ENCODE measurements around the gene PHIP. TPM values are rescaled to one million over a fixed set of nuclear protein-coding genes. Genes with fewer than 3 reads are reported as not detected.

PHIP gene
- total RNA-seq, 1 donor from 2014 or later = 14.6 TPM

DNA sequence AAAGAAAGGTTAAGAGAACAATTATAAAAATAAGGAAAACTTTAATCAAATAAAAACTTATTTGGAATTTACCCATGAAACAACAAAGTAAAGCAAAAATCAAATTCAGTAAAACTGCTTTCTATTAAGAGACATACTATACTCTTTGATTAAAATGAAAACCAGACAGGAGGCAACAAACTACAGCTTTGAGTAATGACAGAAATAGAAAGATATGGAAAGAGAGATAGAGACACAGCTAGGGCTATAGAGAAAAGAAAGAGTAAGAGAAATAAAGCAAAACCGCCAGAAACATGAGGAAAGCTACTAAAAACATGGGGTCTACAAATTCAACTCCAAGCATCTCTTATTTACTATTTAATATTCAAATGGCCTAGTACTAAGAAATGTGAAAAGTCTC, 67.6 kb downstream of the PHIP start:
- DNase-seq (ENCODE audit: low read depth) = no peak
- no peak overlapping the region for H3K4me3 ChIP-seq (ENCODE audit: low read depth, low read length)
- no peaks in the 10 kb centered on the region for H3K27me3 ChIP-seq (ENCODE audit: control insufficient read depth, insufficient read depth, low read length)
- TF ChIP-seq, protein P1, sequence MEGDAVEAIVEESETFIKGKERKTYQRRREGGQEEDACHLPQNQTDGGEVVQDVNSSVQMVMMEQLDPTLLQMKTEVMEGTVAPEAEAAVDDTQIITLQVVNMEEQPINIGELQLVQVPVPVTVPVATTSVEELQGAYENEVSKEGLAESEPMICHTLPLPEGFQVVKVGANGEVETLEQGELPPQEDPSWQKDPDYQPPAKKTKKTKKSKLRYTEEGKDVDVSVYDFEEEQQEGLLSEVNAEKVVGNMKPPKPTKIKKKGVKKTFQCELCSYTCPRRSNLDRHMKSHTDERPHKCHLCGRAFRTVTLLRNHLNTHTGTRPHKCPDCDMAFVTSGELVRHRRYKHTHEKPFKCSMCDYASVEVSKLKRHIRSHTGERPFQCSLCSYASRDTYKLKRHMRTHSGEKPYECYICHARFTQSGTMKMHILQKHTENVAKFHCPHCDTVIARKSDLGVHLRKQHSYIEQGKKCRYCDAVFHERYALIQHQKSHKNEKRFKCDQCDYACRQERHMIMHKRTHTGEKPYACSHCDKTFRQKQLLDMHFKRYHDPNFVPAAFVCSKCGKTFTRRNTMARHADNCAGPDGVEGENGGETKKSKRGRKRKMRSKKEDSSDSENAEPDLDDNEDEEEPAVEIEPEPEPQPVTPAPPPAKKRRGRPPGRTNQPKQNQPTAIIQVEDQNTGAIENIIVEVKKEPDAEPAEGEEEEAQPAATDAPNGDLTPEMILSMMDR (IDR thresholded peaks at IDR 0.05; ENCODE audit: insufficient read depth, low read length, poor library complexity, severe bottlenecking) = no peak
- no peaks in the 10 kb centered on the region for H3K36me3 ChIP-seq (ENCODE audit: control insufficient read depth, insufficient read depth, low read length)

DNA sequence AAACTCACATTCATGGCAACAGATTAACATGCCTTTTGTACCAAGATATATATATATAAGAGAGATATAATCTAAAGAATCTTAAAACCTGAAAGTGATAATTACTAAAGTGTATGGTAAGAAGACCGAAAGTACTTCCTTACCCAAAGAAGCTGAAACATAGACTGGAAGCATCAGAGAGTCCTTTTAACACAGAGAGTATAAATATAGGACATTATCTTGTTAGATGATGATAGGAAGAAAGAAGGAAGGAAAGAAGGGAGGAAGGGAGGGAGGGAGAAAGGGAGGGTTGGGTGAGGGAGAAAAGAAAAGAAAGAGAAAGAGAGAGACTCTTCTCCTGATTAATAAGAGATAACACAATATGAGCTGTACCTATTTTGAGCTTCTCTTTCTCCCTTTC, 68.2 kb downstream of the PHIP start:
- Histone ChIP-seq H3K27me3 (ENCODE audit: control insufficient read depth, insufficient read depth, low read length) (no peaks in the 10 kb centered on the region), H3K36me3 (ENCODE audit: control insufficient read depth, insufficient read depth, low read length) (no peaks in the 10 kb centered on the region), H3K4me3 (ENCODE audit: low read depth, low read length) (no peak overlapping the region)
- TF ChIP-seq, protein P1 (IDR thresholded peaks at IDR 0.05; ENCODE audit: insufficient read depth, low read length, poor library complexity, severe bottlenecking) = no peak
- no peak for DNase-seq (ENCODE audit: low read depth)

DNA sequence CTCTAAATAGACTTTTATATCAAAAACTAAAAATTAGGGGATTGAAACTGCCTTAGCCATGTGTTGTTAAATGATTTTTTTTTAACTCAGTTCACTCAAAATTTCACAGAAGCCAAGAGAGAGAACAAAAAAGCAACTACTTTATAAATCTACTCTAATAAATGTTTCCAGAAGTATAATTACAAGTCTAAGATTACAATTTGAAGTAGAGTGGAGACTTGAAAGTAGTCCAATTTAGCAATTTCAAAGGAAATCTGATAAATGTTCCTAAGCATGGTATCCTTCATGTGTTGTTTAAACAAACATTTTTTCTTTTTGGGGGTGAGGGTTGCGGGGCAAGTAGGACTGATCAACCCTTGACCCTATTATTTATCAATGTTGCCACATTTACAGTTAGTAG, 72.6 kb downstream of the PHIP start:
- Histone ChIP-seq H3K4me3 (ENCODE audit: low read depth, low read length) (no peak overlapping the region), H3K27me3 (ENCODE audit: control insufficient read depth, insufficient read depth, low read length) (no peaks in the 10 kb centered on the region), H3K36me3 (ENCODE audit: control insufficient read depth, insufficient read depth, low read length) (no peaks in the 10 kb centered on the region)
- DNase-seq (ENCODE audit: low read depth) = no peak
- TF ChIP-seq, protein P1 (IDR thresholded peaks at IDR 0.05; ENCODE audit: insufficient read depth, low read length, poor library complexity, severe bottlenecking) = no peak

DNA sequence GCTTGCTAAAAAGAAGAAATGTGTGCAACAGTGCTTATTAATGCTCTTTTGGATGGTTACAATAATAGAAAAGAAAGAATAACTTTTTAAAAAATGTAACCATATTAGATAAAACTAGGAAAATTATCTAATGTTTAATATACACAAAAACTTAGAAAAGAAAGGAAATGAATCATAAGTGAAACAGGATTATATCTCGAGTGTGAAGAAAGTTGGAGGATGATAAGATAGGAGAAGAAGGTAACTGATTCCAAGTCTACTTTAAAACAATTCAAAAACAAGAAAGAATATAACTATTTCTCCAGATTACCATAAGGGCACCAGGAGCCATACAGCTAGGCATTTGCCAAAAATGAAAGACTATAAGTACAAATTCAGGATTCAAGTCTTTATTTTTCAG, 73.0 kb downstream of the PHIP start:
- DNase-seq (ENCODE audit: low read depth) = no peak
- Histone ChIP-seq H3K27me3 (ENCODE audit: control insufficient read depth, insufficient read depth, low read length) (no peaks in the 10 kb centered on the region), H3K4me3 (ENCODE audit: low read depth, low read length) (no peak overlapping the region), H3K36me3 (ENCODE audit: control insufficient read depth, insufficient read depth, low read length) (no peaks in the 10 kb centered on the region)
- TF ChIP-seq, protein P1 (IDR thresholded peaks at IDR 0.05; ENCODE audit: insufficient read depth, low read length, poor library complexity, severe bottlenecking) = no peak

DNA sequence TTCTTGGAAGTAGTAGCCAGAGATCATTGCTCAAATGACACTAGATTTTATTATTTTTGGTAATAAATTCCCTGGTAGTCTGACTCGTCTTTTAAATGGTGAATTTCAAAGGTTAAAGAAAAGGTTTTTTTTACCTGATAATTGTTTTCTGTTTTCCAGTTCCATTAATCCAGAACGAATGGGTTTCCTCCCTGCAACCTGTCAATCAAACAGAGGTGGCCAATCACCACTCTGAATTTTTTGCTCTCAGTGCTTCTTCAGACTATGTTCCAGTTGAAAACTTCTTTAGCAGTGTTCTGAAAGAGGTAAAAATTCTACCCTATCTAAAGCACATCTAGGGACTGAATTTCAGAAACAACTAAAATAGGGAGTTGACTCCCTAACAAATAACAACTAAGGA, 73.8 kb downstream of the PHIP start:
- no peak for DNase-seq (ENCODE audit: low read depth)
- no peak overlapping the region for H3K4me3 ChIP-seq (ENCODE audit: low read depth, low read length)
- no peaks in the 10 kb centered on the region for H3K27me3 ChIP-seq (ENCODE audit: control insufficient read depth, insufficient read depth, low read length)
- no peaks in the 10 kb centered on the region for H3K36me3 ChIP-seq (ENCODE audit: control insufficient read depth, insufficient read depth, low read length)
- TF ChIP-seq, protein P1 (IDR thresholded peaks at IDR 0.05; ENCODE audit: insufficient read depth, low read length, poor library complexity, severe bottlenecking) = no peak

DNA sequence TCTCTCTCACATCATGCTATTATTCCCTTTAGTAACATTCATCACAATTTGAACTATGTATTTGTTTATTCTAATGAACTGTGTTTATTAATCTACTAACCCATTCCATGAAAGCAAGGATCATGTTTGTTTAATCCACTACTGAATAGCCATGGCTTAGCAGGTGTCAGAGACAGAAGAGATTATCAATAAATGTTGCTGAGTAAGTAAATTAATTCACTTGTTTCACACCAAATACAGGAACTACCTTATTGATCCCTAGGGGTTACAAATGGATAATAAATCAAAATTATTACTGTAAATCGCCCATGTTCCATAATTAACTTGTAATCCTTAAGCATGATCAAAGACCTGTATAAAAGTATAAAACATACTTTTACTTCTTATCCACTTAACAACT, 76.6 kb downstream of the PHIP start:
- H3K36me3 ChIP-seq (ENCODE audit: control insufficient read depth, insufficient read depth, low read length) = no peaks in the 10 kb centered on the region
- no peak for DNase-seq (ENCODE audit: low read depth)
- TF ChIP-seq, protein P1 (IDR thresholded peaks at IDR 0.05; ENCODE audit: insufficient read depth, low read length, poor library complexity, severe bottlenecking) = no peak
- no peaks in the 10 kb centered on the region for H3K27me3 ChIP-seq (ENCODE audit: control insufficient read depth, insufficient read depth, low read length)
- no peak overlapping the region for H3K4me3 ChIP-seq (ENCODE audit: low read depth, low read length)
